ENCODE results near the gene FEV. TPM values are rescaled to one million over a fixed set of nuclear protein-coding genes. Genes with fewer than 3 reads are reported as not detected.

FEV gene
- total RNA-seq, 3 donors from 2014 or later, result 0.63 to 2.7 (median 1.8) TPM

GRCh38 chr2:218957671-218958070, 27.3 kb downstream of the FEV start:
- Histone ChIP-seq H3K4me3 (no peak overlapping the region), H3K36me3 (ENCODE audit: low read depth) (no peaks in the 10 kb centered on the region), H3K4me1 (ENCODE audit: low read depth) (peaks cover 10% of the 10 kb centered on the region), H3K9me3 (no peaks in the 10 kb centered on the region)
- no peak for DNase-seq
- ATAC-seq, result no peak
- intact Hi-C loops (cut with DNase I, micrococcal nuclease), result no loop called here
- TF ChIP-seq CTCF (IDR thresholded peaks at IDR 0.05), result no peak

DNA sequence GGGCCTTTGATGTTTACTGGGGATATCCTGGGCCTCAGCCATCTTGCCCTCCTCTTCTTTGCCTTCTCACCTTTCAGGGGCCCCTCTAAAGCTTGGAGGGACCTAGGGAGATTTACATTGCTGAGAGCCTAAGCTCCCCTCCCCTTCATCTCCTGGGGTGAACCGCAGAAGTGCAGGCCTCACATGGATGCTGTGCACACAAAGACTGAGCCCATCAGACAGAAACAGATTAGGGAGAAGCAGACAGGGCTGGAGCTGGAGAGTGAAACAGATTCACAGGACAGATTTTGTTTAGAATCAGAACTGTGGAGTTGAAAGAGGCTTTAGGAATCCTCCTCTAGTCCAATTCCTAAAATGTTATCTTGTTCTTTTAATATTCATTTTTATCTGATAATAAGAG, 28.9 kb downstream of the FEV start:
- ATAC-seq (no peak), DNase-seq (no peak)
- no peaks in the 10 kb centered on the region for H3K36me3 ChIP-seq (ENCODE audit: low read depth)
- no peak for TF ChIP-seq CTCF (IDR thresholded peaks at IDR 0.05)
- no peak overlapping the region for H3K4me3 ChIP-seq
- no peaks in the 10 kb centered on the region for H3K9me3 ChIP-seq
- H3K4me1 ChIP-seq (ENCODE audit: low read depth), result peaks cover 10% of the 10 kb centered on the region
- intact Hi-C loops (cut with DNase I, micrococcal nuclease), result no loop called here

DNA sequence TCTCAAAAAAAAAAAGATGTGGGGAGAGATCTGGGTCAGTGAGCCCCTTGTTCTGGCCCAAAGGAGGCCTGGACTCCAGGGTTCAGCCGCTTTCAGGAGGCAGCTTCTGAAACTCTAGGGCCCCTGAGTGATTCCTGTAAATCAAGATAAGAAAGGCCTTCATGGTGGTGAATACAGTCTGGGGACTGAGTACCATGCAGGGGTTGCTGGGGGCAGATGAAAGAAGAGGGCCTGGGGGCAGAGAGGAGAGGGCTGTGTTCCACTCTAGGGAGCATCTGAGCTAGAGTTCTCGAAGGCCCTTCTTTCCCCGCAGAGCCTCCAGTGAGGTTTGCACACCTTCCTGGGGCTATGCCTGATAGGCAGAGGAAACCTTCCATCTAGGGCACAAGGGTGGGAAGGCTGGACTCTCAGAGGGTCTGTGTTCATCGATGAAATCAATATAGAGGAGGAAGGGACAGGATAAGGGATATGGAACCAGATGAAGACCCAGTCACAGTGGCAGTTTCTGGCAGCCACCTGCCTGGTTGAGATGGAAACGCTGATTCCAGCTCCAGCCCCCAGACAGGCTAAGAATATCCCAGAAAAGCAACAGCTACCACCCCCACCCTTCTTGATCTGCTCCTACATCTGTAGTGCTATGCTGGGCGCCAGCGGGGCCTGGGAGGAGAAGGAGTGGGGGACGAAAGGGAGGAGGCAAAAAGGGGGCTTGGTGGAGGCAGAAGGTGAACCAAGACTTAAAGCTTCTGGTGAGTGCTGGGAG, 30.3 kb downstream of the FEV start:
- TF ChIP-seq CTCF (IDR thresholded peaks at IDR 0.05), result no peak
- intact Hi-C loops (cut with DNase I, micrococcal nuclease), result no loop called here
- H3K36me3 ChIP-seq (ENCODE audit: low read depth), result no peaks in the 10 kb centered on the region
- H3K4me3 ChIP-seq, result no peak overlapping the region
- peaks cover 4% of the 10 kb centered on the region for H3K4me1 ChIP-seq (ENCODE audit: low read depth)
- no peak for ATAC-seq
- no peak for DNase-seq
- no peaks in the 10 kb centered on the region for H3K9me3 ChIP-seq

- ATAC-seq, result no peak
- Histone ChIP-seq H3K4me3 (no peak overlapping the region), H3K4me1 (ENCODE audit: low read depth) (no peaks in the 10 kb centered on the region), H3K9me3 (no peaks in the 10 kb centered on the region), H3K36me3 (ENCODE audit: low read depth) (no peaks in the 10 kb centered on the region)
- intact Hi-C loops (cut with DNase I, micrococcal nuclease), result no loop called here
- DNase-seq, result no peak
- TF ChIP-seq CTCF (IDR thresholded peaks at IDR 0.05), result no peak
Measured at GRCh38 chr2:218953366-218953954, 31.5 kb downstream of the FEV start.

DNA sequence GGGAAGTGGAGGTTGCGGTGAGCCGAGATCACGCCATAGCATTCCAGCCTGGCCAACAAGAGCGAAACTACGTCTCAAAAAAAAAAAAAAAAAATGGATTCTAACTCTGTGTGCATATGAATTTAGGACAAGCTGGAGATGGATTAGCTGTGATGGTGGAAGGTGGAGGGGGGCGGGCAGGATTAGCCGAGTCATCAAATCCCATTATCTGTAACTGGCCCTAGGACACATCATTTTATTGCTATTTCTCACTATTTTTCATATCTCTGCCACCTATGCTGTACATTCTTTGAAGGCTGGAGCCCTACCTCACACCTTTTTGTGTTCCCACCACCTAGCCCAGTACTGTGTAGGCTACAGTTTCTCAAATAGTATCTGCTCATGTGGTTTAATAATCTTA, 32.8 kb downstream of the FEV start:
- Histone ChIP-seq H3K4me1 (ENCODE audit: low read depth) (no peaks in the 10 kb centered on the region), H3K36me3 (ENCODE audit: low read depth) (no peaks in the 10 kb centered on the region), H3K9me3 (no peaks in the 10 kb centered on the region), H3K4me3 (no peak overlapping the region)
- no peak for DNase-seq
- ATAC-seq, result no peak
- intact Hi-C loops (cut with DNase I, micrococcal nuclease), result no loop called here
- TF ChIP-seq CTCF (IDR thresholded peaks at IDR 0.05), result no peak
